HEK293 (cell line): Measurements from ENCODE around the gene CRACDL.

Experiments
- CTCF ChIA-PET: fragments of 350-600 bp; formaldehyde crosslinking; extraction: SDS; loops from one replicate; lab custom pipeline; 2021; ENCODE audit warnings: antibody characterized with exemption; lab: Yijun Ruan, JAX
- POLR2A ChIA-PET: fragments of 300-600 bp; formaldehyde crosslinking; extraction: SDS; loops from one replicate; lab custom pipeline; 2020; ENCODE audit warnings: antibody characterized with exemption, inconsistent platforms; lab: Yijun Ruan, JAX
- H3K27ac ChIP-seq: fragments of 200-500 bp; sonication (Bioruptor generic); 2 replicates; pipeline ENCODE4 v1.5.1; 2014; ENCODE audit warnings: low read depth, low read length, control low read depth, inconsistent platforms; ENCODE audit errors: extremely low read depth
- H3K36me3 ChIP-seq, 2 experiments: fragments of 200-500 bp in 1 of 2; sonication (Bioruptor generic) in 1 of 2; 1 replicate in 1 of 2; 2 replicates in 1 of 2; pipeline ENCODE4 v1.5.1; 2014 to 2017; ENCODE audit warnings: inconsistent platforms in 2 of 2, low read length in 2 of 2; ENCODE audit not compliant: control insufficient read depth in 2 of 2, insufficient read depth in 1 of 2
- H3K4me1 ChIP-seq: fragments of 200-500 bp; sonication (Bioruptor generic); 2 replicates; pipeline ENCODE4 v1.5.1; 2014; ENCODE audit warnings: mild to moderate bottlenecking, low read length, inconsistent platforms; ENCODE audit not compliant: control insufficient read depth, insufficient read depth
- H3K4me3 ChIP-seq: 2 replicates; pipeline ENCODE4 v1.5.1; 2011; ENCODE audit warnings: low read depth, mild to moderate bottlenecking, control low read depth, low read length, moderate library complexity
- H3K9me3 ChIP-seq: fragments of 200-500 bp; sonication (Bioruptor generic); 2 replicates; pipeline ENCODE4 v1.5.1; 2014; ENCODE audit warnings: low read depth, low read length, inconsistent platforms; ENCODE audit not compliant: control insufficient read depth, insufficient read depth
- AEBP2 ChIP-seq: fragments of 450-650 bp; formaldehyde crosslinking; IDR thresholded peaks from 2 replicates; pipeline ENCODE4 v1.5.1; 2016; ENCODE audit warnings: missing biosample characterization, missing genetic modification characterization, borderline replicate concordance
- FEZF1 ChIP-seq: fragments of 450-650 bp; formaldehyde crosslinking; IDR thresholded peaks from 2 replicates; pipeline ENCODE4 v1.5.1; 2016; ENCODE audit warnings: missing biosample characterization, missing genetic modification characterization
- HIC1 ChIP-seq: fragments of 450-650 bp; formaldehyde crosslinking; IDR thresholded peaks from 2 replicates; pipeline ENCODE4 v1.5.1; 2016; ENCODE audit warnings: missing biosample characterization, missing genetic modification characterization
- OVOL3 ChIP-seq: fragments of 450-650 bp; formaldehyde crosslinking; IDR thresholded peaks from 2 replicates; pipeline ENCODE4 v1.5.1; 2016; ENCODE audit warnings: missing biosample characterization, missing genetic modification characterization
- ZBTB11 ChIP-seq: fragments of 450-650 bp; formaldehyde crosslinking; conservative IDR thresholded peaks from 2 replicates; pipeline ENCODE4 v1.5.1; 2016; ENCODE audit warnings: low read depth, missing biosample characterization, missing genetic modification characterization
- ZBTB48 ChIP-seq: fragments of 450-650 bp; formaldehyde crosslinking; IDR thresholded peaks from 2 replicates; pipeline ENCODE4 v1.5.1; 2016; ENCODE audit warnings: missing biosample characterization, missing genetic modification characterization
- ZBTB8A ChIP-seq: fragments of 450-650 bp; formaldehyde crosslinking; IDR thresholded peaks from 2 replicates; pipeline ENCODE4 v1.5.1; 2016; ENCODE audit warnings: missing biosample characterization, missing genetic modification characterization
- ZNF211 ChIP-seq: fragments of 450-650 bp; formaldehyde crosslinking; IDR thresholded peaks from 2 replicates; pipeline ENCODE4 v1.5.1; 2016; ENCODE audit warnings: low read depth, missing biosample characterization, missing genetic modification characterization
- ZNF26 ChIP-seq: fragments of 450-650 bp; formaldehyde crosslinking; IDR thresholded peaks from 2 replicates; pipeline ENCODE4 v1.5.1; 2016; ENCODE audit warnings: missing biosample characterization, missing genetic modification characterization
- ZNF473 ChIP-seq: fragments of 450-650 bp; formaldehyde crosslinking; IDR thresholded peaks from 2 replicates; pipeline ENCODE4 v1.5.1; 2017; ENCODE audit warnings: missing biosample characterization, missing genetic modification characterization
- ZNF571 ChIP-seq: fragments of 450-650 bp; formaldehyde crosslinking; IDR thresholded peaks from 2 replicates; pipeline ENCODE4 v1.5.0; 2017; ENCODE audit warnings: missing biosample characterization, missing genetic modification characterization
- ZNF585B ChIP-seq: fragments of 450-650 bp; formaldehyde crosslinking; IDR thresholded peaks from 2 replicates; pipeline ENCODE4 v1.5.1; 2016; ENCODE audit warnings: missing biosample characterization, missing genetic modification characterization
- ZSCAN30 ChIP-seq: fragments of 450-650 bp; IDR thresholded peaks from 2 replicates; pipeline ENCODE4 v1.5.1; 2018; ENCODE audit warnings: missing biosample characterization, mild to moderate bottlenecking, missing genetic modification characterization, moderate library complexity

Gene CRACDL

GRCh38 chr2:98902209-98903063 lies 33.6 kb downstream of the CRACDL start (continued):
- TF ChIP-seq ZBTB8A (tag by site-specific recombination) = no peak
- TF ChIP-seq ZSCAN30 (tag by site-specific recombination) = no peak
- no peak for TF ChIP-seq ZBTB48 (tag by site-specific recombination)
- TF ChIP-seq ZNF571 = no peak
- no peak for TF ChIP-seq ZBTB11
- TF ChIP-seq ZNF211 (tag by site-specific recombination) = no peak
- no peak for TF ChIP-seq ZNF26
- no peak for TF ChIP-seq OVOL3 (tag by site-specific recombination)

- Histone ChIP-seq H3K27ac (no peak overlapping the region), H3K36me3 (no peaks in the 10 kb centered on the region), H3K9me3 (no peaks in the 10 kb centered on the region), H3K4me1 (no peaks in the 10 kb centered on the region), H3K4me3 (no peak overlapping the region)
- POLR2A ChIA-PET = no interaction called here
- CTCF ChIA-PET = no interaction called here
- TF ChIP-seq FEZF1 (tag by site-specific recombination) = no peak
- TF ChIP-seq ZNF473 (tag by site-specific recombination) = no peak
- TF ChIP-seq AEBP2 (tag by site-specific recombination) = no peak
- TF ChIP-seq ZNF585B (tag by site-specific recombination) = no peak
- no peak for TF ChIP-seq HIC1 (tag by site-specific recombination)
- TF ChIP-seq ZBTB11 = no peak
Observed at GRCh38 chr2:98901702-98902101, 34.3 kb downstream of the CRACDL start.
